H1 (cell line): Measurements from ENCODE around the gene SMIM38. TPM values are rescaled to one million over a fixed set of nuclear protein-coding genes. Genes with fewer than 3 reads are reported as not detected.

Experiments used
- ASH2L ChIP-seq: fragments of 200-600, 300-600 bp; sonication (generic); IDR thresholded peaks from one replicate; pipeline ENCODE4 v1.7.1; 2017; ENCODE audit warnings: low read length
- MAX ChIP-seq: IDR thresholded peaks from 2 replicates; pipeline ENCODE4 v1.6.1; 2012; ENCODE audit warnings: inconsistent platforms
- SIX5 ChIP-seq: IDR thresholded peaks from 2 replicates; pipeline ENCODE4 v1.6.1; 2011; ENCODE audit warnings: mild to moderate bottlenecking, low read depth, low read length
- polyA plus RNA-seq, 7 experiments: library from polyadenylated mRNA; depleted of rRNA in 3 of 7; stranded (reverse) in 5 of 7; unstranded in 2 of 7; fragments of >200 nt in 5 of 7; fragments of 200-250 nt in 2 of 7; gene quantifications; 1 replicate in 5 of 7; 2 replicates in 1 of 7; 4 replicates in 1 of 7; pipeline versions ENCODE4 v1.2.1 to v1.2.3, GENCODE V29; 2011 to 2013; ENCODE audit warnings: missing spikeins in 2 of 7, mixed read lengths in 2 of 7
- total RNA-seq: library from RNA; stranded (reverse); fragmentation: NEBNext Ultra II Directional; extraction: Animal tissue kit (Norgen Biotek cat#: 25700); gene quantifications from 2 replicates; pipeline ENCODE4 v1.2.1, GENCODE V29; 2021

SMIM38 gene
- total and polyA plus RNA-seq, 2 of the 8 experiments (the other 6 are each of a cell fraction or from before 2014, with no cell fraction given): 0.17 to 0.20 TPM

- TF ChIP-seq ASH2L: no peak
- no peak for TF ChIP-seq MAX
- TF ChIP-seq SIX5: no peak
Observed at GRCh38 chr11:69155302-69156234, at the start of gene SMIM38 (continued).
